Neural progenitor cell (in vitro differentiated cells): ENCODE data around the gene KCMF1. TPM values are rescaled to one million over a fixed set of nuclear protein-coding genes. Genes with fewer than 3 reads are reported as not detected.

ENCODE experiments used
- DNase-seq: peaks from one replicate; pipeline ENCODE4 v3.0.0-alpha.2; 2016; ENCODE audit warnings: low spot score
- H2AFZ ChIP-seq: fragments of 200-600 bp; sonication (generic); replicated peaks from 2 replicates; pipeline ENCODE4 v1.6.1; 2016; ENCODE audit warnings: antibody characterized with exemption
- H3F3A ChIP-seq: fragments of 200-600 bp; sonication (generic); 2 replicates; pipeline ENCODE4 v1.6.1; 2016; ENCODE audit warnings: antibody characterized with exemption, low read depth
- H3K27ac ChIP-seq: fragments of 200-600 bp; sonication (generic); 2 replicates; pipeline ENCODE4 v1.5.1; 2016; ENCODE audit warnings: mild to moderate bottlenecking
- H3K27me3 ChIP-seq: fragments of 200-600 bp; sonication (generic); 2 replicates; pipeline ENCODE4 v1.6.1; 2016; ENCODE audit warnings: mild to moderate bottlenecking, moderate library complexity
- H3K36me3 ChIP-seq: fragments of 200-600 bp; sonication (generic); 2 replicates; pipeline ENCODE4 v1.5.1; 2016
- H3K4me1 ChIP-seq: fragments of 200-600 bp; sonication (generic); 2 replicates; pipeline ENCODE4 v1.6.1; 2016; ENCODE audit warnings: mixed run types
- H3K4me2 ChIP-seq: fragments of 200-600 bp; sonication (generic); 2 replicates; pipeline ENCODE4 v1.6.1; 2016
- H3K4me3 ChIP-seq: fragments of 200-600 bp; sonication (generic); 2 replicates; pipeline ENCODE4 v1.5.1; 2016
- H3K79me2 ChIP-seq: fragments of 200-600 bp; sonication (generic); 2 replicates; pipeline ENCODE4 v1.6.1; 2016; ENCODE audit warnings: low read depth
- H3K9ac ChIP-seq: fragments of 200-600 bp; sonication (generic); 2 replicates; pipeline ENCODE4 v1.6.1; 2016
- H3K9me3 ChIP-seq: fragments of 200-600 bp; sonication (generic); 2 replicates; pipeline ENCODE4 v1.5.1; 2016; ENCODE audit warnings: low read depth
- H4K20me1 ChIP-seq: fragments of 200-600 bp; sonication (generic); 2 replicates; pipeline ENCODE4 v1.6.1; 2016; ENCODE audit warnings: low read depth
- H3K27ac Mint-ChIP-seq: 3 replicates; pipeline ENCODE4 v1.8.0; 2021; ENCODE audit warnings: mixed read lengths
- H3K27me3 Mint-ChIP-seq: 2 replicates; pipeline ENCODE4 v1.8.0; 2022; ENCODE audit warnings: low read depth, mild to moderate bottlenecking, inconsistent platforms, moderate library complexity, mixed read lengths; ENCODE audit not compliant: insufficient read depth
- H3K36me3 Mint-ChIP-seq: 3 replicates; pipeline ENCODE4 v1.8.0; 2021; ENCODE audit warnings: mixed read lengths
- H3K4me1 Mint-ChIP-seq: 3 replicates; pipeline ENCODE4 v1.8.0; 2021; ENCODE audit warnings: mixed read lengths
- H3K4me3 Mint-ChIP-seq: 3 replicates; pipeline ENCODE4 v1.8.0; 2021; ENCODE audit warnings: mild to moderate bottlenecking, moderate library complexity, mixed read lengths
- H3K9me3 Mint-ChIP-seq: 3 replicates; pipeline ENCODE4 v1.8.0; 2020; ENCODE audit warnings: mixed read lengths
- EZH2 ChIP-seq: fragments of 200-600 bp; sonication (generic); IDR thresholded peaks from 2 replicates; pipeline ENCODE4 v1.6.1; 2017; ENCODE audit warnings: antibody characterized with exemption, mild to moderate bottlenecking, moderate library complexity
- EZH2phosphoT487 ChIP-seq: fragments of 200-600 bp; sonication (generic); IDR thresholded peaks from 2 replicates; pipeline ENCODE4 v1.6.1; 2017; ENCODE audit warnings: antibody characterized with exemption
- total RNA-seq: library from RNA; depleted of rRNA; stranded (reverse); fragments of >200 nt; gene quantifications from 2 replicates; pipeline ENCODE4 v1.2.3, GENCODE V29; 2015; ENCODE audit warnings: low replicate concordance
- TF ChIP-seq, protein P1 (sequence below): fragments of 200-600 bp; sonication (generic); IDR thresholded peaks from 2 replicates; pipeline ENCODE4 v1.5.1; 2017; ENCODE audit warnings: antibody characterized with exemption, mild to moderate bottlenecking

The KCMF1 gene
- total RNA-seq, 1 donor from 2014 or later, result 99.7 TPM

DNA sequence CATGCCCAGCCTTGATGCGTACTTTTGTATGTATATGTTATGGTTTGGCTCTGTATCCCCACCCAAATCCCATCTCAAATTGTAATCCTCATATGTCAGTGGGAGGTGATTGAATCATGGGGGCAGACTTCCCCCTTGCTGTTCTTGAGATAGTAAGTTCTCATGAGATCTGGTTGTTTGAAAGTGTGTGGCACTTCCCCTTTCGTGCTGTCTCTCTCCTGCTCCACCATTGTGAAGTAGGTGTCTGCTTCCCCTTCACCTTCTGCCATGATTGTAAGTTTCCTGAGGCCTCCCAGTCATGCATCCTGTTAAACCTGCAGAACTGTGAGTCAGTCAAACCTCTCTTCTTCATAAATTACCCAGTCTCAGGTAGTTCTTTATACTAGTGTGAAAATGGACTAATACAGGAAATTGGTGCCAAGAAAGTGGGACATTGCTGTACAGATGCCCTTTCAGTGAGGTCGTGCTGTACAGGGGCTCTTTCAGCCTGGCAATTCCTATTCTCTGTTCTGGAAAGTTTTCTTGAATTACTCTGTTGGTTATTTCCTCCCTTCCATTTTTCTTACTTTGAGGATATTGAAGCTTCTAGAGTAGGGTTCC, 38.2 kb downstream of the KCMF1 start:
- H2AFZ ChIP-seq, result no peak overlapping the region
- Mint-ChIP-seq H3K9me3 (peaks cover 17% of the 10 kb centered on the region), H3K4me3 (no peak overlapping the region), H3K27me3 (no peaks in the 10 kb centered on the region), H3K4me1 (peaks cover 11% of the 10 kb centered on the region), H3K27ac (no peak overlapping the region), H3K36me3 (peaks cover 41% of the 10 kb centered on the region)
- peaks cover 38% of the 10 kb centered on the region for H4K20me1 ChIP-seq
- no peaks in the 10 kb centered on the region for H3K9me3 ChIP-seq
- no peaks in the 10 kb centered on the region for H3K4me1 ChIP-seq
- no peaks in the 10 kb centered on the region for H3K27me3 ChIP-seq
- H3K4me3 ChIP-seq, result no peak overlapping the region
- peaks cover 16% of the 10 kb centered on the region for H3F3A ChIP-seq
- H3K9ac ChIP-seq, result no peak overlapping the region
- H3K79me2 ChIP-seq, result peaks cover 97% of the 10 kb centered on the region
- no peak for DNase-seq
- H3K36me3 ChIP-seq, result peaks cover 10% of the 10 kb centered on the region
- H3K4me2 ChIP-seq, result no peak overlapping the region
- H3K27ac ChIP-seq, result peak overlapping the region; percentile 17
- no peak for TF ChIP-seq EZH2
- no peak for TF ChIP-seq EZH2phosphoT487
- TF ChIP-seq, protein P1, sequence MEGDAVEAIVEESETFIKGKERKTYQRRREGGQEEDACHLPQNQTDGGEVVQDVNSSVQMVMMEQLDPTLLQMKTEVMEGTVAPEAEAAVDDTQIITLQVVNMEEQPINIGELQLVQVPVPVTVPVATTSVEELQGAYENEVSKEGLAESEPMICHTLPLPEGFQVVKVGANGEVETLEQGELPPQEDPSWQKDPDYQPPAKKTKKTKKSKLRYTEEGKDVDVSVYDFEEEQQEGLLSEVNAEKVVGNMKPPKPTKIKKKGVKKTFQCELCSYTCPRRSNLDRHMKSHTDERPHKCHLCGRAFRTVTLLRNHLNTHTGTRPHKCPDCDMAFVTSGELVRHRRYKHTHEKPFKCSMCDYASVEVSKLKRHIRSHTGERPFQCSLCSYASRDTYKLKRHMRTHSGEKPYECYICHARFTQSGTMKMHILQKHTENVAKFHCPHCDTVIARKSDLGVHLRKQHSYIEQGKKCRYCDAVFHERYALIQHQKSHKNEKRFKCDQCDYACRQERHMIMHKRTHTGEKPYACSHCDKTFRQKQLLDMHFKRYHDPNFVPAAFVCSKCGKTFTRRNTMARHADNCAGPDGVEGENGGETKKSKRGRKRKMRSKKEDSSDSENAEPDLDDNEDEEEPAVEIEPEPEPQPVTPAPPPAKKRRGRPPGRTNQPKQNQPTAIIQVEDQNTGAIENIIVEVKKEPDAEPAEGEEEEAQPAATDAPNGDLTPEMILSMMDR, result no peak

DNA sequence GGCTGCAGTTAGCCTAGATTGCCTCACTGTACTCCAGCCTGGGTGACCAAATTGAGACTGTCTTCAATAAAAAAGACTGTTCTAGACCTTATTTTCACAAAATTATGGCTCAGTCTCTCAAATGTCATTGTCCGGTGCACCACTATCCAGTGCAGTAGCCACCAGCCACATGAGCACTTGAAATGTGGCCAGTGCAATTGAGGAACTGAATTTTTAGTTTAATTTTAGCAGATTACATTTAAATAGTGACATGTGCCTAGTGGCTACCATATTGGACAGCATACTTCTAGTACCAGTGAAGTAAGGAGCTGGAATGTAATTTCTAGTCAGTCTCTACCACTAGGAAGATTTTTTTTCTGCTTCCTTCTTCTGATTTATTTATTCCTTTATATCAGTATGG, 39.4 kb downstream of the KCMF1 start:
- Mint-ChIP-seq H3K36me3 (peaks cover 39% of the 10 kb centered on the region), H3K4me1 (peaks cover 21% of the 10 kb centered on the region), H3K27ac (no peak overlapping the region), H3K4me3 (no peak overlapping the region), H3K9me3 (peaks cover 15% of the 10 kb centered on the region), H3K27me3 (no peaks in the 10 kb centered on the region)
- no peak for DNase-seq
- Histone ChIP-seq H3K27me3 (no peaks in the 10 kb centered on the region), H3K4me1 (no peaks in the 10 kb centered on the region), H3F3A (peaks cover 26% of the 10 kb centered on the region), H4K20me1 (peaks cover 51% of the 10 kb centered on the region), H3K9me3 (no peaks in the 10 kb centered on the region), H3K4me3 (no peak overlapping the region), H3K4me2 (no peak overlapping the region), H3K27ac (no peak overlapping the region), H2AFZ (no peak overlapping the region), H3K36me3 (peaks cover 10% of the 10 kb centered on the region), H3K79me2 (peaks cover 97% of the 10 kb centered on the region), H3K9ac (no peak overlapping the region)
- TF ChIP-seq EZH2 (no peak), EZH2phosphoT487 (no peak)
- TF ChIP-seq, protein P1, result no peak

DNA sequence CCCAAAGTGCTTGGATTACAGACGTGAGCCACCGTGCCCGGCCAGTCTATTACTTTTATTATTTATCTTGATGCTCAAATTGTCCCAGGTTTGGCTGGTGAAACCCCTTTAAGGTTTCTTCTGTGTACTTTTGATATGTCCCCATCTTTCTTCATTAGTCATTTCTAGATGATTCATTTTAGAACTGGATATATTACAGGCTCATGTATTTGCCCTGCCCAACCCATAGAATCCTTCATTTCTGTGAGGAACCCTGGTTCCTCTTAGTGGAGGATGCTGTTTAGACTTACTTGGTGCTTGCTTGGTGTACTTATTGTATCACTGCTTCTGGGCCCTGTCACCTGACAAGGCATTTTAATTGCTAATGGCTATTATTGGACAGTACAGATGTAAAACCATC, 40.1 kb downstream of the KCMF1 start:
- H3K36me3 Mint-ChIP-seq, result peaks cover 33% of the 10 kb centered on the region
- H3K4me3 Mint-ChIP-seq, result no peak overlapping the region
- peaks cover 23% of the 10 kb centered on the region for H3K4me1 Mint-ChIP-seq
- H4K20me1 ChIP-seq, result peaks cover 57% of the 10 kb centered on the region
- H3K9me3 Mint-ChIP-seq, result peaks cover 10% of the 10 kb centered on the region
- H3K9ac ChIP-seq, result no peak overlapping the region
- DNase-seq, result no peak
- no peak overlapping the region for H3K4me2 ChIP-seq
- H3K36me3 ChIP-seq, result peaks cover 7% of the 10 kb centered on the region
- no peaks in the 10 kb centered on the region for H3K9me3 ChIP-seq
- no peak for TF ChIP-seq EZH2
- no peak for TF ChIP-seq EZH2phosphoT487
- TF ChIP-seq, protein P1, result no peak
- H3F3A ChIP-seq, result peaks cover 29% of the 10 kb centered on the region
- H3K4me1 ChIP-seq, result no peaks in the 10 kb centered on the region
- no peak overlapping the region for H3K27ac Mint-ChIP-seq
- no peaks in the 10 kb centered on the region for H3K27me3 ChIP-seq
- no peaks in the 10 kb centered on the region for H3K27me3 Mint-ChIP-seq
- H3K4me3 ChIP-seq, result no peak overlapping the region
- no peak overlapping the region for H3K27ac ChIP-seq
- H3K79me2 ChIP-seq, result peaks cover 97% of the 10 kb centered on the region
- no peak overlapping the region for H2AFZ ChIP-seq
